WTC11 (cell line): Measurements from ENCODE around the gene MYBPH. TPM values are rescaled to one million over a fixed set of nuclear protein-coding genes. Genes with fewer than 3 reads are reported as not detected.

Experiments used
- ATAC-seq: fragments of 200-7000 bp; cut with Tn5 transposase; 2 replicates; pipeline ENCODE4 v1.10.0; 2021; ENCODE audit warnings: mild to moderate bottlenecking, moderate library complexity
- CTCF ChIA-PET: fragments of 300-600 bp; sonication (Branson Sonifier 250); formaldehyde crosslinking; loops from one replicate; lab custom pipeline; 2021; ENCODE audit warnings: antibody characterized with exemption; lab: Charles Lee
- POLR2A ChIA-PET: fragments of 350-600 bp; sonication (Branson Sonifier 250); formaldehyde crosslinking; loops from one replicate; lab custom pipeline; 2021; ENCODE audit warnings: antibody characterized with exemption; lab: Charles Lee
- DNase-seq: peaks from one replicate; pipeline ENCODE4 v3.0.0; 2021; ENCODE audit warnings: low spot score
- H3K27ac Mint-ChIP-seq: 2 replicates; pipeline ENCODE4 v1.8.0; 2021; ENCODE audit warnings: mixed read lengths
- H3K27me3 Mint-ChIP-seq: 2 replicates; pipeline ENCODE4 v1.8.0; 2021; ENCODE audit warnings: low read depth, mild to moderate bottlenecking, moderate library complexity, mixed read lengths
- H3K36me3 Mint-ChIP-seq: 2 replicates; pipeline ENCODE4 v1.8.0; 2021; ENCODE audit warnings: mixed read lengths
- H3K4me1 Mint-ChIP-seq: 2 replicates; pipeline ENCODE4 v1.8.0; 2022; ENCODE audit warnings: mixed read lengths
- H3K4me3 Mint-ChIP-seq: 2 replicates; pipeline ENCODE4 v1.8.0; 2021; ENCODE audit warnings: mild to moderate bottlenecking, moderate library complexity, mixed read lengths
- H3K9me3 Mint-ChIP-seq: 2 replicates; pipeline ENCODE4 v1.8.0; 2021; ENCODE audit warnings: mixed read lengths
- ATF1 ChIP-seq: sonication (generic); formaldehyde crosslinking; IDR thresholded peaks from 2 replicates; pipeline ENCODE4 v1.8.1; 2023; ENCODE audit warnings: mild to moderate bottlenecking, moderate library complexity, missing genetic modification reagents
- CREM ChIP-seq: sonication (generic); formaldehyde crosslinking; IDR thresholded peaks from 2 replicates; pipeline ENCODE4 v1.8.1; 2022; ENCODE audit warnings: mild to moderate bottlenecking, missing genetic modification reagents, moderate library complexity
- EMX1 ChIP-seq: fragments of 250-450 bp; sonication (Bioruptor Pico); IDR thresholded peaks from 2 replicates; pipeline ENCODE4 v1.8.0; 2021; ENCODE audit warnings: mild to moderate bottlenecking
- GABPB1 ChIP-seq: sonication (generic); formaldehyde crosslinking; IDR thresholded peaks from 2 replicates; pipeline ENCODE4 v1.8.1; 2023; ENCODE audit warnings: mild to moderate bottlenecking, missing genetic modification reagents
- HMGXB4 ChIP-seq: sonication (generic); formaldehyde crosslinking; IDR thresholded peaks from 2 replicates; pipeline ENCODE4 v1.8.1; 2023; ENCODE audit warnings: mild to moderate bottlenecking, moderate library complexity, missing genetic modification reagents
- JUN ChIP-seq: sonication (generic); formaldehyde crosslinking; IDR thresholded peaks from 2 replicates; pipeline ENCODE4 v1.8.0; 2023; ENCODE audit warnings: mild to moderate bottlenecking, missing genetic modification reagents
- MYBL2 ChIP-seq: sonication (generic); formaldehyde crosslinking; IDR thresholded peaks from 2 replicates; pipeline ENCODE4 v1.8.1; 2023; ENCODE audit warnings: mild to moderate bottlenecking, moderate library complexity, missing genetic modification reagents
- NFATC4 ChIP-seq: fragments of 250-450 bp; sonication (Bioruptor Pico); IDR thresholded peaks from 2 replicates; pipeline ENCODE4 v1.9.0; 2021; ENCODE audit warnings: mild to moderate bottlenecking
- NFE2L1 ChIP-seq: sonication (generic); formaldehyde crosslinking; IDR thresholded peaks from 2 replicates; pipeline ENCODE4 v1.8.1; 2023; ENCODE audit warnings: missing genetic modification reagents
- NR3C1 ChIP-seq: sonication (generic); formaldehyde crosslinking; conservative IDR thresholded peaks from 2 replicates; pipeline ENCODE4 v1.8.1; 2023; ENCODE audit warnings: low read depth, mild to moderate bottlenecking, missing genetic modification reagents
- PRRX2 ChIP-seq: fragments of 250-450 bp; sonication (Bioruptor Pico); IDR thresholded peaks from 2 replicates; pipeline ENCODE4 v1.8.0; 2021; ENCODE audit warnings: mild to moderate bottlenecking
- ZNF121 ChIP-seq: sonication (generic); formaldehyde crosslinking; IDR thresholded peaks from 2 replicates; pipeline ENCODE4 v1.8.0; 2023; ENCODE audit warnings: missing genetic modification reagents
- ZNF396 ChIP-seq: fragments of 250-450 bp; sonication (Bioruptor Pico); IDR thresholded peaks from 2 replicates; pipeline ENCODE4 v1.8.0; 2021; ENCODE audit warnings: mild to moderate bottlenecking, moderate library complexity, borderline replicate concordance
- ZNF512 ChIP-seq: sonication (generic); formaldehyde crosslinking; IDR thresholded peaks from 2 replicates; pipeline ENCODE4 v1.8.1; 2022; ENCODE audit warnings: missing genetic modification reagents, borderline replicate concordance
- ZNF671 ChIP-seq: fragments of 250-450 bp; sonication (Bioruptor Pico); IDR thresholded peaks from 2 replicates; pipeline ENCODE4 v1.8.0; 2021; ENCODE audit warnings: mild to moderate bottlenecking
- total RNA-seq: library from RNA; stranded (reverse); gene quantifications from 3 replicates; pipeline ENCODE4 v1.2.3, GENCODE V29; 2021
- TF ChIP-seq, protein P1 (sequence below): sonication (generic); formaldehyde crosslinking; IDR thresholded peaks from 2 replicates; pipeline ENCODE4 v1.8.0; 2023; ENCODE audit warnings: missing genetic modification reagents
- TF ChIP-seq, protein P2 (sequence below): fragments of 250-450 bp; sonication (Bioruptor Pico); IDR thresholded peaks from 2 replicates; pipeline ENCODE4 v1.8.0; 2021; ENCODE audit warnings: mild to moderate bottlenecking
- TF ChIP-seq, protein P3 (sequence below): sonication (generic); formaldehyde crosslinking; conservative IDR thresholded peaks from 2 replicates; pipeline ENCODE4 v1.8.1; 2023; ENCODE audit warnings: mild to moderate bottlenecking, low read depth, missing genetic modification reagents, moderate library complexity

MYBPH gene
- total RNA-seq, 1 experiment from 2014 or later: not detected

- CTCF ChIA-PET: interaction anchor here (1.3 to 12.2 kb wide), 10 partner anchors 14 to 116 kb away, joined by 4 to 184 read pairs (median 12); partner anchors contain the start of gene ADORA1
- ATAC-seq: no peak; the same call in 1 of the 2 replicates
Measured at GRCh38 chr1:203152158-203153034, 23.2 kb downstream of the MYBPH start.

DNA sequence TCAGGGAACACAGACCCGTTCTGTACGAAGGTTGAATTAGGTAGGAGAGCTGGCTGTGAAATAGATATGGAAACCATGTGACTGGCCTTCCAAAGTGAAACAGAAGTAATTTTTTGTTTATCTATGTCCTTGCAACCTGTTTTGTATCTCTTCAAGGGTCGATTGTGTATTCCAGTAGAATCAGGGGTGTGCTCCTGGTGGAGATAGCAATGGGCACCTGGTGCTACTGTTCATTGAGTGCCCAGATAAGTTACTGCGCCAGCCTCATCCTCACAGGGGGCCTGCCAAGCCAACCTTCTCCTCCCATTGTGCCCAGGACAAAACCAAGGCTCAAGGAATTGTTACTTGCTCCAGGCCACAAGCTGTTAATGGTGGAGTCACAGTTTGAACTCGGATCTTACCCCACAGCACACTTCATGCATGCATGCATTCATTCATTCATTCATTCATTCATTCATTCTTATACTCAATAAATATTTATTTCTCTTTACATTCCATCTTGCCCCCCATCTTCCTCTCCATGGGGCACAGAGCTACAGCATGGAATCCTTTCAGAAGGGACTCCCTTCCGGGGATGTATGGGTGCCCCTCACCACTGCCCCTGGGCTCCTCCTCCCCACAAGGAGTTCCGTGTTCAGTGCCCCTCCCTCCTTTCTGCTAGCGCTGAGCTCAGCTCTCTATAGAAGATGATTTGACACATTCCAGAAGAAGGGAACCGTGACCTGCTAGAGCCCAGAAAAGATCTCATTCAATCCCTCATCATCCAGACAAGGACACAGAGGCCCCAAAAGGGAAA, 24.1 kb downstream of the MYBPH start:
- TF ChIP-seq ATF1 (CRISPR knock-in tag) (no peak), ZNF671 (CRISPR knock-in tag) (no peak), HMGXB4 (CRISPR knock-in tag) (no peak)
- TF ChIP-seq, protein P1, sequence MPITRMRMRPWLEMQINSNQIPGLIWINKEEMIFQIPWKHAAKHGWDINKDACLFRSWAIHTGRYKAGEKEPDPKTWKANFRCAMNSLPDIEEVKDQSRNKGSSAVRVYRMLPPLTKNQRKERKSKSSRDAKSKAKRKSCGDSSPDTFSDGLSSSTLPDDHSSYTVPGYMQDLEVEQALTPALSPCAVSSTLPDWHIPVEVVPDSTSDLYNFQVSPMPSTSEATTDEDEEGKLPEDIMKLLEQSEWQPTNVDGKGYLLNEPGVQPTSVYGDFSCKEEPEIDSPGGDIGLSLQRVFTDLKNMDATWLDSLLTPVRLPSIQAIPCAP (CRISPR knock-in tag): no peak
- H3K27me3 Mint-ChIP-seq: no peaks in the 10 kb centered on the region
- POLR2A ChIA-PET: no interaction called here
- DNase-seq (no peak), ATAC-seq (no peak)
- 0 out of 2 replicates have a peak overlapping the region, but pooled peaks have one; percentile 39 for H3K27ac Mint-ChIP-seq
- CTCF ChIA-PET: interaction anchor here (0.7 to 12.2 kb wide), 12 partner anchors 11 to 121 kb away, joined by 3 to 184 read pairs (median 10); partner anchors contain the start of gene ADORA1
- H3K4me3 Mint-ChIP-seq: no peak overlapping the region
- no peaks in the 10 kb centered on the region for H3K9me3 Mint-ChIP-seq
- peaks cover 80% of the 10 kb centered on the region for H3K4me1 Mint-ChIP-seq
- H3K36me3 Mint-ChIP-seq: no peaks in the 10 kb centered on the region

More at GRCh38 chr1:203152158-203153034, 23.2 kb downstream of the MYBPH start:
- Mint-ChIP-seq H3K27me3 (no peaks in the 10 kb centered on the region), H3K36me3 (no peaks in the 10 kb centered on the region), H3K4me3 (no peak overlapping the region), H3K9me3 (0 out of 2 replicates have a peak, but pooled peaks cover 3% of the 10 kb centered on the region), H3K27ac (peak overlapping the region; percentile 49; the same call in 1 of the 2 replicates), H3K4me1 (peaks cover 72% of the 10 kb centered on the region)
- POLR2A ChIA-PET: interaction anchor here (0.7 kb wide), 1 partner anchor 373 kb away, joined by 3 read pairs; no protein-coding TSS in a partner anchor
- DNase-seq: no peak
- TF ChIP-seq ZNF121 (CRISPR knock-in tag): no peak
- TF ChIP-seq, protein P2, sequence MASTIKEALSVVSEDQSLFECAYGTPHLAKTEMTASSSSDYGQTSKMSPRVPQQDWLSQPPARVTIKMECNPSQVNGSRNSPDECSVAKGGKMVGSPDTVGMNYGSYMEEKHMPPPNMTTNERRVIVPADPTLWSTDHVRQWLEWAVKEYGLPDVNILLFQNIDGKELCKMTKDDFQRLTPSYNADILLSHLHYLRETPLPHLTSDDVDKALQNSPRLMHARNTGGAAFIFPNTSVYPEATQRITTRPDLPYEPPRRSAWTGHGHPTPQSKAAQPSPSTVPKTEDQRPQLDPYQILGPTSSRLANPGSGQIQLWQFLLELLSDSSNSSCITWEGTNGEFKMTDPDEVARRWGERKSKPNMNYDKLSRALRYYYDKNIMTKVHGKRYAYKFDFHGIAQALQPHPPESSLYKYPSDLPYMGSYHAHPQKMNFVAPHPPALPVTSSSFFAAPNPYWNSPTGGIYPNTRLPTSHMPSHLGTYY (CRISPR knock-in tag): no peak
- TF ChIP-seq, protein P3, sequence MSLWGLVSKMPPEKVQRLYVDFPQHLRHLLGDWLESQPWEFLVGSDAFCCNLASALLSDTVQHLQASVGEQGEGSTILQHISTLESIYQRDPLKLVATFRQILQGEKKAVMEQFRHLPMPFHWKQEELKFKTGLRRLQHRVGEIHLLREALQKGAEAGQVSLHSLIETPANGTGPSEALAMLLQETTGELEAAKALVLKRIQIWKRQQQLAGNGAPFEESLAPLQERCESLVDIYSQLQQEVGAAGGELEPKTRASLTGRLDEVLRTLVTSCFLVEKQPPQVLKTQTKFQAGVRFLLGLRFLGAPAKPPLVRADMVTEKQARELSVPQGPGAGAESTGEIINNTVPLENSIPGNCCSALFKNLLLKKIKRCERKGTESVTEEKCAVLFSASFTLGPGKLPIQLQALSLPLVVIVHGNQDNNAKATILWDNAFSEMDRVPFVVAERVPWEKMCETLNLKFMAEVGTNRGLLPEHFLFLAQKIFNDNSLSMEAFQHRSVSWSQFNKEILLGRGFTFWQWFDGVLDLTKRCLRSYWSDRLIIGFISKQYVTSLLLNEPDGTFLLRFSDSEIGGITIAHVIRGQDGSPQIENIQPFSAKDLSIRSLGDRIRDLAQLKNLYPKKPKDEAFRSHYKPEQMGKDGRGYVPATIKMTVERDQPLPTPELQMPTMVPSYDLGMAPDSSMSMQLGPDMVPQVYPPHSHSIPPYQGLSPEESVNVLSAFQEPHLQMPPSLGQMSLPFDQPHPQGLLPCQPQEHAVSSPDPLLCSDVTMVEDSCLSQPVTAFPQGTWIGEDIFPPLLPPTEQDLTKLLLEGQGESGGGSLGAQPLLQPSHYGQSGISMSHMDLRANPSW (CRISPR knock-in tag): no peak

GRCh38 chr1:203150511-203151297, 24.9 kb downstream of the MYBPH start:
- CTCF ChIA-PET: interaction anchor here (1.0 to 12.2 kb wide), 8 partner anchors 12 to 114 kb away, joined by 3 to 184 read pairs (median 14); partner anchors contain the start of gene ADORA1
- no peaks in the 10 kb centered on the region for H3K9me3 Mint-ChIP-seq
- H3K4me3 Mint-ChIP-seq: no peak overlapping the region
- H3K36me3 Mint-ChIP-seq: no peaks in the 10 kb centered on the region
- H3K27me3 Mint-ChIP-seq: no peaks in the 10 kb centered on the region
- 0 out of 2 replicates have a peak overlapping the region, but pooled peaks have one; percentile 42 for H3K27ac Mint-ChIP-seq
- ATAC-seq (no peak), DNase-seq (no peak)
- POLR2A ChIA-PET: no interaction called here
- H3K4me1 Mint-ChIP-seq: peaks cover 89% of the 10 kb centered on the region
- TF ChIP-seq PRRX2 (CRISPR knock-in tag) (no peak), NFE2L1 (no peak), ZNF671 (CRISPR knock-in tag) (no peak), EMX1 (CRISPR knock-in tag) (no peak), CREM (no peak), MYBL2 (CRISPR knock-in tag) (no peak), JUN (CRISPR knock-in tag) (no peak), GABPB1 (CRISPR knock-in tag) (no peak), NFATC4 (CRISPR knock-in tag) (no peak), NR3C1 (CRISPR knock-in tag) (no peak), ZNF396 (CRISPR knock-in tag) (no peak), ZNF512 (no peak)
